ENCODE data around the gene MOSMO.
"Not testable (repeated sequence)": the region's sequence is repeated elsewhere in the genome, so short reads cannot be mapped to it uniquely, and the experiment has no call there.

The MOSMO gene

DNA sequence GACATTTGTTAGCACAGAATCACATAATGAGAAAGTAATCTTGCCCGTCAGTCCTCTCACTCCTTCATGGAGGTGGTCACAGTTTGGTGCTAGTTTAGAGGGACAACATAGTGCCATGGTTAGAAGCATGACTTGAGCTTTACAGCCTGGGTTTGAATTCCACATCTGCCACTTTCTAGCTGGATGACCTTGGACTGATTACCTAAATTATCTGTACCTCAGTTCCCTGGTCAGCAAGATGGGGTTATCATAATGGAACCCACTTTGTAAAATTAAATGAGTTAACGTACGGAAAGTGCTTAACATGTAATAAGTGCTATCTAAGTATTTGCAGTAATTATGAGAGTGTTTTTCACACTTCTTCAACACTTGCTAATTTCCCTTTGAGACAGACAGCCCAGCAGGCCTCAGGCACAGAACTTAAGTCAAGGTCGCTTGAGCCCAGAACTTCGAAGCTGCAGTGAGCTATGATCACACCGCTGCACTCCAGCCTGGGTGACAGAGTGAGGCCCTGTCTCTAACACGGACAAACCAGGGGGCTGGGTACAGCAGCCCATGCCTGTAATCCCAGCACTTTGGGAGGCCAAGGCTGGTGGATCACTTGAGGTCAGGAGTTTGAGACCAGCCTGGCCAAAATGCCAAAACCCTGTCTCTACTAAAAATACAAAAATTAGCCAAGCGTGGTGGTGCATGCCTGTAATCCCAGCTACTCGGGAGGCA is 91.5 kb downstream of the MOSMO start:
- no peak for DNase-seq (ENCODE audit: low read depth)
- H3K4me3 ChIP-seq (ENCODE audit: low read length) = no peak overlapping the region
- TF ChIP-seq, protein P1, sequence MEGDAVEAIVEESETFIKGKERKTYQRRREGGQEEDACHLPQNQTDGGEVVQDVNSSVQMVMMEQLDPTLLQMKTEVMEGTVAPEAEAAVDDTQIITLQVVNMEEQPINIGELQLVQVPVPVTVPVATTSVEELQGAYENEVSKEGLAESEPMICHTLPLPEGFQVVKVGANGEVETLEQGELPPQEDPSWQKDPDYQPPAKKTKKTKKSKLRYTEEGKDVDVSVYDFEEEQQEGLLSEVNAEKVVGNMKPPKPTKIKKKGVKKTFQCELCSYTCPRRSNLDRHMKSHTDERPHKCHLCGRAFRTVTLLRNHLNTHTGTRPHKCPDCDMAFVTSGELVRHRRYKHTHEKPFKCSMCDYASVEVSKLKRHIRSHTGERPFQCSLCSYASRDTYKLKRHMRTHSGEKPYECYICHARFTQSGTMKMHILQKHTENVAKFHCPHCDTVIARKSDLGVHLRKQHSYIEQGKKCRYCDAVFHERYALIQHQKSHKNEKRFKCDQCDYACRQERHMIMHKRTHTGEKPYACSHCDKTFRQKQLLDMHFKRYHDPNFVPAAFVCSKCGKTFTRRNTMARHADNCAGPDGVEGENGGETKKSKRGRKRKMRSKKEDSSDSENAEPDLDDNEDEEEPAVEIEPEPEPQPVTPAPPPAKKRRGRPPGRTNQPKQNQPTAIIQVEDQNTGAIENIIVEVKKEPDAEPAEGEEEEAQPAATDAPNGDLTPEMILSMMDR (conservative IDR thresholded peaks at IDR 0.05; ENCODE audit: low read length) = no peak

DNA sequence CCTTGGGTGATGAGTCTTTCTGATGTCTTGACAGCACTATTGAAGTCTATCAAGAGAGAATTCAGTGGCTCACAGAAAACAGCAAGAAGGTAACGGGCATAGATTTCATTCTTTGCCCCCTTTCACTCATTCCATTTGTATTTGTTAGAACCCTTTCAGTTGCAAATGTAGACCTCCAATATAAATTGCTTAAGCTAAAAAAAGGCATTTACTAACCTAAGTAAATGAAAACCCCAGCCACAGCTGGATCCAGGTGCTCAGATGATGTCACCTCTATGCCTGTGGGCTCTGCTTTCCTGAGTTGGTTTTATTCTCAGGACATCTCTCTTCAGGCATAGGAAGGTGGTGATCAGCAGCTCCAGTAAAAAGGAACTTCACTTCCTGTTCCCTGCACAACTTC is 95.5 kb downstream of the MOSMO start:
- DNase-seq (ENCODE audit: low read depth) = no peak
- TF ChIP-seq, protein P1 (conservative IDR thresholded peaks at IDR 0.05; ENCODE audit: low read length) = no peak

GRCh38 chr16:22109258-22109898 is 101.5 kb downstream of the MOSMO start:
- H3K4me3 ChIP-seq (ENCODE audit: low read length) = no peak overlapping the region
- TF ChIP-seq, protein P1 (conservative IDR thresholded peaks at IDR 0.05; ENCODE audit: low read length) = no peak
- no peak for DNase-seq (ENCODE audit: low read depth)

More for the DNA sequence above, 95.5 kb downstream of the MOSMO start:
- H3K4me3 ChIP-seq (ENCODE audit: low read length) = no peak overlapping the region

- not testable (repeated sequence) for H3K4me3 ChIP-seq (ENCODE audit: low read length); DNase-seq (ENCODE audit: low read depth)
These were observed 103.7 kb downstream of the MOSMO start for GRCh38 chr16:22111629-22112028.

- H3K4me3 ChIP-seq (ENCODE audit: low read length) = no peak overlapping the region
- TF ChIP-seq, protein P1 (conservative IDR thresholded peaks at IDR 0.05; ENCODE audit: low read length) = no peak
- no peak for DNase-seq (ENCODE audit: low read depth)
These were observed 108.3 kb downstream of the MOSMO start for GRCh38 chr16:22116095-22116700.

DNA sequence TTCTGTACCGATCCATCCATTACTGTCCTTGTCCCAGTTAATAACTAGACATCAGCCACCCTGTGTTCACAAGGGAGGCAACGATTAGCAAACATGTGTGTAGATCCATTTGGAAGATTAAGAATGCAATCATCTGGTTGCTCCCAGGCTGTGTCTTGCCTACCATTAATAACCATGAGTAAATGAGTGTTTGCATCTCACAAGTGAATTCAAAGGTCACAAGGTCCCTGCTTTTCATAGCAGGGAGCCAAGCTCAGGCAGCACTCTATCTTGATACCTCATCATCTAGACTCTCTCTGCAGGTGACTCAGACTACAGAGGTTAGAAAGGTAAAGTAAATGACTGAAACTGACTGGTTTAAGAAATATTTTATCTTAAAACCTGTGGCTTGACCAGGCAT is 109.7 kb downstream of the MOSMO start:
- no peak overlapping the region for H3K4me3 ChIP-seq (ENCODE audit: low read length)
- TF ChIP-seq, protein P1 (conservative IDR thresholded peaks at IDR 0.05; ENCODE audit: low read length) = no peak
- no peak for DNase-seq (ENCODE audit: low read depth)

- DNase-seq (ENCODE audit: low read depth) = no peak
- no peak overlapping the region for H3K4me3 ChIP-seq (ENCODE audit: low read length)
- TF ChIP-seq, protein P1 (conservative IDR thresholded peaks at IDR 0.05; ENCODE audit: low read length) = no peak
These were observed 112.5 kb downstream of the MOSMO start for GRCh38 chr16:22120440-22120839.

All from AG10803 (cell line).